ENCODE results near the gene TFAP2E. TPM values are rescaled to one million over a fixed set of nuclear protein-coding genes. Genes with fewer than 3 reads are reported as not detected.

Gene TFAP2E
- total and polyA plus RNA-seq, 10 donors: 0.60 to 4.4 (median 2.0) TPM; not detected in 2

GRCh38 chr1:35622510-35623178, 49.5 kb downstream of the TFAP2E start:
- TF ChIP-seq POLR2AphosphoS5 (IDR thresholded peaks at IDR 0.05): no peak
- no peak for TF ChIP-seq CTCF (IDR thresholded peaks at IDR 0.05 in 8 of 11, conservative IDR thresholded peaks at IDR 0.05 in 3 of 11)
- TF ChIP-seq POLR2A (IDR thresholded peaks at IDR 0.05): no peak
- no peak for DNase-seq
- intact Hi-C loops (cut with DNase I; ENCODE audit: low total_unique reads): no loop called here
- Histone ChIP-seq H3K27ac (no peak overlapping the region), H3K27me3 (replicated peaks in 1 of 7) (no peaks in the 10 kb centered on the region), H3K9me3 (no peaks in the 10 kb centered on the region), H3K4me1 (peaks cover 0 to 12% (median 0%) of the 10 kb centered on the region in 6 donors), H3K4me3 (no peak overlapping the region), H3K36me3 (peaks cover 0 to 96% (median 33%) of the 10 kb centered on the region in 6 donors)
- 86 to 95% (median 93%) methylated on average over 4 of the region's 4 CpGs for WGBS, 5 donors

DNA sequence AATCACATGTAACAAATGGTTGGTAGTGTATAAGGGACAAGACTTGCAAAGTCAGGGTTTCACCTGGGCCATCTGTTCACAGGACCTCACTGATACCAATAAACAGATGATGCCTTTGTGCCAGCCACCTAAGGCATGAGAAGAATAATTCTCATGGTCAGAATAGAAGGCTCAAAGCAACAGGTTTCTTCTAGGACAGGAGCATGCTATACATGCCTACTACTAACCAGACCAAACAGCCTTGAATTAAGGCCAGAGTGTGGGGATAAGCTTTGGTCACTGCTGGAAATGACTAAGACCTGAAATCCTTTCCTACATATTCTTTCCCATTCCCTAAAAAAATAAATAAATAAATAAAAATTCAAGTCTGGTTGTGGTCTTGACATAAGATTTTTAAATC, 50.7 kb downstream of the TFAP2E start:
- TF ChIP-seq POLR2AphosphoS5 (IDR thresholded peaks at IDR 0.05) (no peak), POLR2A (IDR thresholded peaks at IDR 0.05) (no peak), CTCF (IDR thresholded peaks at IDR 0.05 in 8 of 11, conservative IDR thresholded peaks at IDR 0.05 in 3 of 11) (no peak)
- Histone ChIP-seq H3K9me3 (no peaks in the 10 kb centered on the region), H3K36me3 (peaks cover 0 to 94% (median 29%) of the 10 kb centered on the region in 6 donors), H3K4me3 (no peak overlapping the region), H3K27ac (no peak overlapping the region), H3K4me1 (peaks cover 0 to 12% (median 0%) of the 10 kb centered on the region in 6 donors), H3K27me3 (replicated peaks in 1 of 7) (no peaks in the 10 kb centered on the region)
- intact Hi-C loops (cut with DNase I; ENCODE audit: low total_unique reads): no loop called here
- no peak for DNase-seq

GRCh38 chr1:35629051-35629450, 55.9 kb downstream of the TFAP2E start:
- 55 to 89% (median 85%) methylated on average over 2 of the region's 2 CpGs for WGBS, 5 donors
- Histone ChIP-seq H3K36me3 (peaks cover 2 to 98% (median 62%) of the 10 kb centered on the region in 6 donors), H3K4me1 (peaks cover 0 to 8% (median 2%) of the 10 kb centered on the region in 6 donors), H3K27me3 (replicated peaks in 1 of 7) (no peaks in the 10 kb centered on the region), H3K4me3 (no peak overlapping the region), H3K27ac (peak overlapping the region in 1 of 8 donors; percentile 2), H3K9me3 (no peaks in the 10 kb centered on the region)
- intact Hi-C loops (cut with DNase I; ENCODE audit: low total_unique reads): no loop called here
- TF ChIP-seq CTCF (IDR thresholded peaks at IDR 0.05 in 8 of 11, conservative IDR thresholded peaks at IDR 0.05 in 3 of 11) (no peak), POLR2AphosphoS5 (IDR thresholded peaks at IDR 0.05) (no peak), POLR2A (IDR thresholded peaks at IDR 0.05) (no peak)
- no peak for DNase-seq

DNA sequence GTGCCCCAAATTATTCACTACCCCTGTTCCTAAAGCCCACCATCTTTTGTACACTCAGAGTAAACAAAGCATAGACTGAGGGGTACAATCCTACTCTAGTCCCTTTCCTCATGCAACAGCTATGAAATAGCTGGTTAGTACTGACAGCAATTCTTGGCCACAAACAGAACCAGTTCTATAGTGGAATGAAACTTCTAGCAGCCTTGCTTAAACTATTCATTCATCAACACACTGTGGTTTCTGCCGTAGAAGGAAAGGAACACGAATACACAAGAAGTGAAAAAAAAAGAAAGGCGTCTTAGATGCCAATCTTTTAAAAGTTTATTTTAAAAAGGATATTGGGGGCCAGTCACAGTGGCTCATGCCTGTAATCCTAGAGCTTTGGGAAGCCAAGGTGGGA, 58.3 kb downstream of the TFAP2E start:
- TF ChIP-seq POLR2A (IDR thresholded peaks at IDR 0.05) (no peak), POLR2AphosphoS5 (IDR thresholded peaks at IDR 0.05) (no peak), CTCF (IDR thresholded peaks at IDR 0.05 in 8 of 11, conservative IDR thresholded peaks at IDR 0.05 in 3 of 11) (no peak)
- Histone ChIP-seq H3K27ac (no peak overlapping the region), H3K36me3 (peaks cover 2 to 98% (median 77%) of the 10 kb centered on the region in 6 donors), H3K27me3 (replicated peaks in 1 of 7) (no peaks in the 10 kb centered on the region), H3K9me3 (no peaks in the 10 kb centered on the region), H3K4me1 (peaks cover 0 to 20% (median 10%) of the 10 kb centered on the region in 6 donors), H3K4me3 (no peak overlapping the region)
- no peak for DNase-seq
- 78 to 93% (median 89%) methylated on average over 3 of the region's 3 CpGs for WGBS, 5 donors
- intact Hi-C loops (cut with DNase I; ENCODE audit: low total_unique reads): no loop called here

Data from spleen (tissue), 11 donors.